KMS-11 (cell line): ENCODE data around the gene CRABP1.

Source experiments
- H2AFZ ChIP-seq: fragments of 200-600 bp; sonication (generic); 2 replicates; pipeline ENCODE4 v1.6.1; 2016; ENCODE audit warnings: antibody characterized with exemption, mixed run types, low read depth
- H3K27ac ChIP-seq: fragments of 200-600 bp; sonication (generic); 2 replicates; pipeline ENCODE4 v1.6.1; 2016; ENCODE audit warnings: mild to moderate bottlenecking, mixed run types
- H3K27me3 ChIP-seq: fragments of 200-600 bp; sonication (generic); 2 replicates; pipeline ENCODE4 v1.6.1; 2017; ENCODE audit warnings: mild to moderate bottlenecking, low read depth, mixed run types, moderate library complexity; ENCODE audit not compliant: insufficient read depth
- H3K36me3 ChIP-seq: fragments of 200-600 bp; sonication (generic); 2 replicates; pipeline ENCODE4 v1.6.1; 2017; ENCODE audit warnings: mild to moderate bottlenecking, mixed run types; ENCODE audit not compliant: insufficient read depth
- H3K4me1 ChIP-seq: fragments of 200-600 bp; sonication (generic); 2 replicates; pipeline ENCODE4 v1.6.1; 2016; ENCODE audit warnings: mild to moderate bottlenecking, low read depth, mixed run types; ENCODE audit not compliant: poor library complexity, severe bottlenecking
- H3K4me2 ChIP-seq: fragments of 200-600 bp; sonication (generic); 2 replicates; pipeline ENCODE4 v1.7.0; 2016; ENCODE audit warnings: mild to moderate bottlenecking, mixed run types
- H3K4me3 ChIP-seq: fragments of 200-600 bp; sonication (generic); IDR thresholded peaks from 2 replicates; pipeline ENCODE4 v1.6.1; 2017; ENCODE audit warnings: low read depth, low read length, mixed read lengths; ENCODE audit not compliant: insufficient read depth
- H3K79me2 ChIP-seq: fragments of 200-600 bp; sonication (generic); 2 replicates; pipeline ENCODE4 v1.6.1; 2016; ENCODE audit warnings: low read depth, mixed run types; ENCODE audit not compliant: insufficient read depth
- H3K9ac ChIP-seq: fragments of 200-600 bp; sonication (generic); 2 replicates; pipeline ENCODE4 v1.6.1; 2016; ENCODE audit warnings: mild to moderate bottlenecking, mixed run types
- H4K20me1 ChIP-seq: fragments of 200-600 bp; sonication (generic); 2 replicates; pipeline ENCODE4 v1.6.1; 2016; ENCODE audit warnings: mild to moderate bottlenecking, mixed run types; ENCODE audit not compliant: insufficient read depth
- CTCF ChIP-seq: fragments of 200-600 bp; sonication (generic); conservative IDR thresholded peaks from 2 replicates; pipeline ENCODE4 v1.6.1; 2017; ENCODE audit warnings: low read depth, mild to moderate bottlenecking, antibody characterized with exemption, low read length, moderate library complexity, mixed read lengths

CRABP1 gene

GRCh38 chr15:78366342-78366741, 26.2 kb downstream of the CRABP1 start:
- Histone ChIP-seq H3K79me2 (no peaks in the 10 kb centered on the region), H2AFZ (no peak overlapping the region), H3K36me3 (no peaks in the 10 kb centered on the region), H4K20me1 (no peaks in the 10 kb centered on the region), H3K9ac (no peak overlapping the region), H3K4me3 (no peak overlapping the region), H3K4me2 (no peak overlapping the region), H3K27me3 (no peaks in the 10 kb centered on the region), H3K4me1 (no peaks in the 10 kb centered on the region), H3K27ac (no peak overlapping the region)
- TF ChIP-seq CTCF = no peak

- Histone ChIP-seq H4K20me1 (no peaks in the 10 kb centered on the region), H3K27me3 (no peaks in the 10 kb centered on the region), H3K4me1 (no peaks in the 10 kb centered on the region), H3K27ac (no peak overlapping the region), H3K4me2 (no peak overlapping the region), H2AFZ (no peak overlapping the region), H3K4me3 (no peak overlapping the region), H3K9ac (no peak overlapping the region), H3K79me2 (no peaks in the 10 kb centered on the region), H3K36me3 (no peaks in the 10 kb centered on the region)
- no peak for TF ChIP-seq CTCF
Measured at GRCh38 chr15:78368651-78369050, 28.5 kb downstream of the CRABP1 start.

GRCh38 chr15:78369161-78369560, 29.0 kb downstream of the CRABP1 start:
- Histone ChIP-seq H3K4me1 (no peaks in the 10 kb centered on the region), H4K20me1 (no peaks in the 10 kb centered on the region), H2AFZ (no peak overlapping the region), H3K9ac (no peak overlapping the region), H3K27me3 (no peaks in the 10 kb centered on the region), H3K79me2 (no peaks in the 10 kb centered on the region), H3K36me3 (no peaks in the 10 kb centered on the region), H3K4me2 (no peak overlapping the region), H3K27ac (no peak overlapping the region), H3K4me3 (no peak overlapping the region)
- TF ChIP-seq CTCF = no peak

- Histone ChIP-seq H3K9ac (no peak overlapping the region), H4K20me1 (no peaks in the 10 kb centered on the region), H3K4me2 (no peak overlapping the region), H3K4me3 (no peak overlapping the region), H2AFZ (no peak overlapping the region), H3K27me3 (no peaks in the 10 kb centered on the region), H3K36me3 (no peaks in the 10 kb centered on the region), H3K27ac (no peak overlapping the region), H3K4me1 (no peaks in the 10 kb centered on the region), H3K79me2 (no peaks in the 10 kb centered on the region)
- no peak for TF ChIP-seq CTCF
Measured at GRCh38 chr15:78370013-78370412, 29.9 kb downstream of the CRABP1 start.

- Histone ChIP-seq H3K4me1 (no peaks in the 10 kb centered on the region), H4K20me1 (no peaks in the 10 kb centered on the region), H3K4me2 (no peak overlapping the region), H3K4me3 (no peak overlapping the region), H2AFZ (no peak overlapping the region), H3K36me3 (no peaks in the 10 kb centered on the region), H3K27me3 (no peaks in the 10 kb centered on the region), H3K79me2 (no peaks in the 10 kb centered on the region), H3K27ac (no peak overlapping the region), H3K9ac (no peak overlapping the region)
- TF ChIP-seq CTCF = no peak
Measured at GRCh38 chr15:78372880-78373279, 32.7 kb downstream of the CRABP1 start.
